Activated CD8-positive, alpha-beta memory T cell treated with anti-CD3 and anti-CD28 coated beads for 4 hours (primary cell): Measurements from ENCODE around the gene EPC1.
A peak's percentile ranks its signal among the peaks of the same experiment; 100 is the strongest.

Source experiments
- DNase-seq, 2 donors: peaks; one replicate each; pipeline ENCODE4 v3.0.0-alpha.2; 2020; ENCODE audit warnings: low read depth in 2 of 2

The EPC1 gene

GRCh38 chr10:32332299-32332750, 14.6 kb downstream of the EPC1 start:
- DNase-seq = peak; percentile 39 to 72

- no peak for DNase-seq
Measured at GRCh38 chr10:32331606-32332005, 15.4 kb downstream of the EPC1 start.

- DNase-seq = no peak
Measured at GRCh38 chr10:32330214-32330613, 16.7 kb downstream of the EPC1 start.

GRCh38 chr10:32329061-32329460, 17.9 kb downstream of the EPC1 start:
- no peak for DNase-seq

GRCh38 chr10:32328499-32328898, 18.5 kb downstream of the EPC1 start:
- no peak for DNase-seq

DNA sequence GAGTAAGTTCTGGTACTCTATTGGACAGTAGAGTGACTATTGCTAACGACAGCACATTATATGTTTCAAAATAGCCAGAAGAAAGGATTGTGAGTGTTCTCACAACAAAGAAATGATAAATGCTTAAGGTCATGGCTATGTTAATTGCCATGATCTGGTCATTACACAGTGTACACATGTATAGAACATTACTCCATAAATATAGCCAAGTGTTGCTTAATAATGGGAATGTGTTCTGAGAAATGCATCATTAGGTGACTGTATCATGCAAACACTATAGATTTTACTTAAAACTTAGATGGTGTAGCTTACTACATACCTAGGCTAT, 19.6 kb downstream of the EPC1 start:
- DNase-seq = no peak

DNA sequence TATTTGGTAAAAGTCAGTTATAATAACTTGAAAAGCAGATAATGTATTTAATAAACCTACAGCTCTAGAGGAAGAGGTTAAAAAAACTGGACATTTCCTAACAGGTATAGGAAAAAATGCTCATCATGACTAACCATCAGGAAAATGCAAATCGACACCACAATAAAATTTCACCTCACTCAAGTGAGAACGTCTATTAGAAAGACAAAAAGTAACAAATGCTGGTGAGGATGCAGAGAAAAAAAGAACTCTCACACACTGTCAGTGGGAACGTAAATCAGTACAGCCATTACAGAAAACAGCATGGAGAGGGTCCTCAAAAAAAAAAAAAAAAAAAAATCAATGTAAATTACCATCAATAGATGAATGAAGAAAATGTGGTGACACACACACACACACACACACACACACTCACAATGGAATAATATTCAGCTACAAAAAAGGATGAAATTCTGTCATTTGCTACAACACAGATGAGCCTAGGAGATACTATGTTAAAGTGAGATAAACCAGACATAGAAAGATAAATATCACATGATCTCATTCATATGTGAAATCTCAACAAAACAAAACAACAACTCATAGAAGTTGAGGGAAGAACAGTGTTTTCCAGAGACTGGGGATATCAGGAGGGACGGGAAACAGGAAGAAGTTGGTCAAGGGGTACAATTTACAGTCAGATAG, 20.1 kb downstream of the EPC1 start:
- no peak for DNase-seq

DNA sequence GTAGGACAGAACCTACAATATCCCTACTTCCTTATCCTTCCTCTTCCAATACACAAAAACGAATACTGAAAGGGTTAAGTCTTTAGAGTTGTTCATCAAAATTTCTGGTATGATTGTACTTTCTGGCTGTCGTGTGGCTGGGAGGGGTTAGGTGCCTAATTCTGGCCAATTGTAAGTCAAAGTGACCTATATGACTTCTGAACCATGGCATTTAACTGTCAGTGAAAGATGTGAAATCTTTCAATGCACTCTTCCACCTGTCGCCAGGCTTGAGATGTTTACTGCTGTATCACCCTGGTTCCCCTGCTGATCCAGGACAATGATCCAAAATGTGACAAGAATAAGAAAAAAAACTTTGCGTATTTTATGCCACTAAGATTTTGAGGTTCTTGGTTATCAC, 20.8 kb downstream of the EPC1 start:
- no peak for DNase-seq

DNA sequence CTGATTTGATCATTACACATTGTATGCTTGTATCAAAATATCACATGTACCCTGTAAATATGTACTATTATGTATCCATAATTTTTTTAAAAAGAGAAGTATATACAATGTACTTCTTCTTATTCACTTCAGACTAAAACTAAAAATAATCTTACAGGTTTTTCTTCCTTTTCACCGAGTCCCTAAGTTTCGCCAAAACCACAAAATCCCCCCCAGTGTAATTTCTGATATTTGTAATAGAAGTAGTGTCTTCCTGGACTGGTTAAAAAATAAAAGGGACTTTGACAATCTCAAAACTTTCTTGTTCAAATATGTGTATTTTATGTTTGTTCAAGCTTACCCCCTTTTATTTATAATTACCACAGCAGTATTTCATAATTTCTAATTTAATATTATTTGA, 23.9 kb downstream of the EPC1 start:
- DNase-seq = no peak

DNA sequence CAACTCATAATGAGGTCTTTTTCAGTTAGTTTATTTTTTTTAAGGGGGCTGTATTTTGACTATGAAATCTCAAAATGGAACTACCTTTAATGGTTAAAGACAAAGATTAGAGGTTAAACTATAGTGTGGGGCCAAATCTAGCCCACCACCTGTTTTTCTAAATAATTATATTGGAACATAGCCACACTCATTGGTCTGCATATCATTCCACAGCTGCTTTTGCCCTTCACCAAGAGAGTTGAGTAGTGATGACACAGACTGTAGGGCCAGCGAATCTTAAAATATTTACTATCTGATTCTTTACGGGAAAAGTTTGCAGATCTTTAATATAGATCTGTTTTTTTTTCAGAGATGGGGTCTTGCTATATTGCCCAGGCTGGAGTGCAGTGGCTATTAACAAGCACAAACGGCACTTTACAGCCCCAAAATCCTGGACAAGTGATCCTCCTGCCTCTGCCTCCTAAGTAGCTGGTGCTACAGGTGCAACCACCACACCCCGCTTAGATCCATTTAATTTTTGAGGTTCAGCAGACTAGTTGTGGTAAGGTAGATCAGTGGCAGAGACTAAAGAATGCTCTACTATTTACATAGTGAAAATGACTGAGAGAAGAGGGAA, 25.8 kb downstream of the EPC1 start:
- DNase-seq = no peak

GRCh38 chr10:32318476-32318896, 28.5 kb downstream of the EPC1 start:
- DNase-seq = no peak

- DNase-seq = no peak
Measured at GRCh38 chr10:32317795-32318357, 29.1 kb downstream of the EPC1 start.

DNA sequence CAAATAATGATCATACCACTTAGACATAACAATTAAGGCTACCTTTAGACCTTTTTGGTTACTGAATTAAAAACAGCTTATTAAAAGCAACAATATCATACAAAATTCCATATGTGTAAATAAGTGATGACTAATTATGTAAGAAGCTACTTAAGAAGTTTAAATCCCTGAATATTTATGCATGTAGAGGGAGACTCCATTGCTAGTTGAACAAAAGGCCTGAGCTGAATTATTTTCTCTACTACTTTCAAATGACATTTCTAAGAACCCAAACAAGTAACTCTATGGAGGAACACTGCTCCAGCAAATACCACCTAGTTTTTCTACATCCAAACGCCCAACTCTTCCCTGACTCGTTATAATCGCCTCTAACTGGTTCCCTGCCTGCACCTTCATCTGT, 31.5 kb downstream of the EPC1 start:
- no peak for DNase-seq

DNA sequence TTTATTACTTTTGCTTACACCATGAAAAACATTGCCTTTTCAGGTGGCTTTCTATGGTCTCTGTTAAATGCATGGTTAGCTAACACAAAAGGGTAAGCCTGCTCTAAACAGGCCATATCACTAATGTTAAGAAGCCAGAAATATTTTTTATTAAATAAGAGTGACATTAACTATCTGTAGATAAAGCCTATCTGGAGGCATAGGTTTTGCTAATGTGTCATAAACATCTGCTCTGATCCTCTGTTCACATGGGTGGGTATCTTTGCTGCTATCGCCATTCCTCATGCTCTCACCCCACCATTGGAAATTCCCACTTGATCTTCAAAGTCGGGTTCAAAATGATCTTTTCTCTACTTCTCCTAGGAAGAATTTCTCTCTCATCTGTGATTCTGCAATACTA, 32.4 kb downstream of the EPC1 start:
- no peak for DNase-seq

DNA sequence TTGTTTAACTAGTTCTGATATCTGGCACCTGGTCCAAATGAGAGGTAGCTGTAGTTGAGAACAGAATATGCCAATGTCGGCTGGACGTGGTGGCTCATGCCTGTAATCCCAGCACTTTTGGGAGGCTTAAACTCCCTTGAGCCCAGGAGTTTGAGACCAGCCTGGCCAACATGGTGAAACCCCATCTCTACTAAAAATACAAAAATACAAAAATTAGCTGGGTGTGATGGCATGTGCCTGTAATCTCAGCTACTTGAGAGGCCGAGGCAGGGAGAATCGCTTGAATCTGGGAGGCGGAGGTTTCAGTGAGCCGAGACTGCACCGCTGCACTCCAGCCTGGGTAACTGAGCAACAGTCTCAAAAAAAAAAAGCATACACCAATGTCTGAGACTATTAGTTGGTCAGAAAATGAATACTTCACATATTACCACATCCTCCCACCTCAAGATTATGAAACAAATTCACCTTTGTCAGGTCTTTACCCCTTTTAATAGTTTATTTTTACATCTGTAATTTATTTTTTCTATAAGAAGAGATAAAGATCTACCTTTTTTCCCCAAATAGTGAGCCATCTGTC, 38.8 kb downstream of the EPC1 start:
- DNase-seq = no peak

DNA sequence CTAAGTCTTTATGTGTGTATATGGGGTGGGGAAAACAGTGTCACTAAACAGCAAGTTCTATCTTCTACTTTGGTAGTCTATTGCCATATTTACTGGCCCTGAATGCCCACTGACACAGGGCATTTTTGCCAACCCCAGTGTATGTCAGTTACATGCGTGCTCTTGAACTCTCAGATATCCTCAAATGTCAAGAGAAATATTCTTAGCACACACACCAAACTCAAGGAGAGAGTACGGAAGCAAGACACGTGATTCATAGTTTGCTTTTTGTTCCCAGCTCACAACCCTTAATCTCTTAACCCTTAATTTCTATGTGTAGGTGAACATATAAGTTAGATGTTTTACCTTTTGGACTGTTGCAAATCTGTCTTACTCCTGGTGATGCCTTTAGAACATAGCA, 39.3 kb downstream of the EPC1 start:
- no peak for DNase-seq

DNA sequence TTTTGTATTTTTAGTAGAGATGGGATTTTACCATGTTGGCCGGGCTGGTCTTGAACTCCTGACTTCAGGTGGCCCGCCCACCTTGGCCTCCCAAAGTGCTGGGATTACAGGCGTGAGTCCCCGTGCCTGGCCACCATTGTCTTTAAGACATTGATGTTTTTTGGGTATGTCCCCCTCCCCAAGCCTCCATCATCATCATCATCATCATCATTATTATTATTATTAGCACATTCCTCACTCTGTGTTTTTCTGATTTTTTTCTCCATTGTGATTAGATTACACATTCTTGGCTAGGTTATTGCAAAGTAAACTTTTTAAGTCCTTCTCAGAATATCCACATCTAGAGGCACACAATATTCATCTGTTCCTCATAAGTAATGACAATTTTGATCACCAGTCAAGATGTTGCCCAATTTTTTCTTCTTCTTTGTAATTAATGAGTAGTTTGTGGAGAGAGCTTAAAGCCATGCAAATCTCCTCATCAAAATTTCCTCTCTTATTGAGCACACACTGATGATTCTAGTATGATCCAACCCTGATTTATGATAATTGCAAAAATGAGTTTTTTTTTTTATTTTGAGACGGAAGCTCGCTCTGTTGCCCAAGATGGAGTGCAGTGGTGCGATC, 47.5 kb downstream of the EPC1 start:
- no peak for DNase-seq

- DNase-seq = no peak
Measured at GRCh38 chr10:32298075-32298812, 48.7 kb downstream of the EPC1 start.

- DNase-seq = no peak
Measured at GRCh38 chr10:32295027-32295426, 51.9 kb downstream of the EPC1 start.

DNA sequence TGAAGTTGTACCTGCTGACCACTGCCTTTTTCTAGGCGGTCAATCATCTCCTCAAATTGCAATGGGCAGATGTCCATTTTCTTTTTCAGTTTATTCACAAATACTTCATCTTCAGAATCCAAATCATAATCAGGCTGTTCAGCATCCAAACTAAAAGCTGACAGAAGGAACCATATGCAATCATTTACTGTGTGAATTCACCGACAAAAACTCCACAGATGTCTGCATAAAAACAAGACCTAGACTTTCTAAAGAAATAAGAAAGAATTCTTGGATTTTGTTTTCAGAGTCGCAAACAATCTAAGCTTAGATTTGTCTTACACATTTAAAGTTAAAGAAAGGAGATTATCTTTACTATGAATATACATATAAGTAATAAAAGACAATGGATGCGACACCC, 53.4 kb downstream of the EPC1 start:
- DNase-seq = no peak

DNA sequence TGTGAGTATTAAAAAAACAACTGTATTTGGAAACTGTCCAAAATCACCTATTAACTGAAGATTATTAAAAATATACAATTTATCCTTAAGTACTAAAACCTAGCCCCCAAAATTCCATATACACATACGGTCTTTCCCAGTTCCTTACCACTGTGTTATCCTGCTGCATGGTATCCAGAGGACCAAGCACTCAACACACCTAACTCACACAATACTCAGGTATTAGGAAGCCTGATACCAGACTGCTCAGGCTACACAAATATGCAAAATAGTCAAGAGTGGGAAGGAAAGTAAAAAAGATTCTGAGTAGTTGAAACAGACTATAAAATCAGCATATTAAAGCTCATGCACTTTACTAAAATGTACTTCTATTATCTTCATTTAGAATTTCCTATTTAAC, 67.2 kb downstream of the EPC1 start:
- no peak for DNase-seq

DNA sequence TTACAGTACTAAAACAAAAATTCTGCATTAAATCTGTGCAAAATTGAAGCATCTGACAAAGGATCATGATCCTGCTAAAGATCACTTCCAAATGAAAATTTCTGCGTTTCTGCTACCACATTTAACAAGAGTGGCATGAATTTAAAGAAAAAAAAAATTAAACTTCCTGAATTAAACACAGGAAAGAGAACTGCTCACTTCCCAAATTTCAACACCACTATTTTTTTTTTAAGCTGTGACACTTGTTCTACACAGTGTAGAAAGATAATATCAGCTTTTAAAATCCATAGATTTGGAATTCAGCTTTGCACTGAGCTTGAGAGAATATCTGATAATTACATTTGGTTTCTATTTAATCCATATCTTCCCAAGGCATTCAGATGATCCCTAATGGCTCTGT, 73.6 kb downstream of the EPC1 start:
- no peak for DNase-seq
